OCI-LY7 (cell line): ENCODE results near the gene TM4SF5.

Source experiments
- CTCF ChIP-seq: fragments of 200-600 bp; sonication (generic); conservative IDR thresholded peaks from 2 replicates; pipeline ENCODE4 v1.5.1; 2014; ENCODE audit warnings: mild to moderate bottlenecking, antibody characterized with exemption, low read length, moderate library complexity, mixed read lengths
- EZH2phosphoT487 ChIP-seq: fragments of 200-600 bp; sonication (generic); IDR thresholded peaks from 2 replicates; pipeline ENCODE4 v1.6.1; 2018; ENCODE audit warnings: low read depth, borderline replicate concordance, mild to moderate bottlenecking, mixed run types, antibody characterized with exemption, low read length, moderate library complexity, mixed read lengths

DNA sequence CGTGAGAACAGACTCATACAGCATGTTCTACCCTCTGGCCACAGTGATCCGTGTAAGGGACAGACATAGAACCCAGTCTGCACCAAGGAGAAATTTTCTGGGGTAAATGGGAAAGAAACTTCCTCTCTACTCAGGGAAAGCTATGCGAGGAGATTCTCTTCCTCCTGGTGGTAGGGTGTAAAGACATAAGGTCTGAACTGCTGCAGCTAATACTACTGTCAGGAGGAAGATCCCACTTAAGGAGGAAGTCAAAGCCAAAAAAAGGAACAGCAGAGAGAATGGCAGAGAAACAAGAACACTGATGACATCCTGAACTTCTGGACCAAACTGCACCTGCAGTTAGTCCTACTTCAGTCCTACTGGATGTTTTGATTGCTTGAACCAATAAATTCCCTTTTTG is 7.1 kb upstream of the TM4SF5 start:
- no peak for TF ChIP-seq CTCF
- TF ChIP-seq EZH2phosphoT487: no peak
